T-helper 2 cell treated with Interferon-gamma antibody and Interleukin-4, amounts not matched to agents 5 μg/mL and 100 μg/mL, for 36 hours (primary cell): ENCODE results near the gene GRM1.

Experiments used
- DNase-seq: peaks from one replicate; pipeline ENCODE4 v3.0.0; 2021; ENCODE audit warnings: low spot score
- H3K27ac Mint-ChIP-seq: one replicate; pipeline ENCODE4 v1.8.0; 2021; ENCODE audit warnings: mild to moderate bottlenecking, mixed read lengths
- H3K27me3 Mint-ChIP-seq: one replicate; pipeline ENCODE4 v1.8.0; 2021; ENCODE audit warnings: low read depth, mixed read lengths
- H3K36me3 Mint-ChIP-seq: one replicate; pipeline ENCODE4 v1.8.0; 2021; ENCODE audit warnings: low read depth, mixed read lengths
- H3K4me1 Mint-ChIP-seq: one replicate; pipeline ENCODE4 v1.8.0; 2021; ENCODE audit warnings: low read depth, mixed read lengths
- H3K4me3 Mint-ChIP-seq: one replicate; pipeline ENCODE4 v1.8.0; 2022; ENCODE audit warnings: mild to moderate bottlenecking, moderate library complexity, mixed read lengths
- H3K9me3 Mint-ChIP-seq: one replicate; pipeline ENCODE4 v1.8.0; 2021; ENCODE audit warnings: mixed read lengths

Gene GRM1

DNA sequence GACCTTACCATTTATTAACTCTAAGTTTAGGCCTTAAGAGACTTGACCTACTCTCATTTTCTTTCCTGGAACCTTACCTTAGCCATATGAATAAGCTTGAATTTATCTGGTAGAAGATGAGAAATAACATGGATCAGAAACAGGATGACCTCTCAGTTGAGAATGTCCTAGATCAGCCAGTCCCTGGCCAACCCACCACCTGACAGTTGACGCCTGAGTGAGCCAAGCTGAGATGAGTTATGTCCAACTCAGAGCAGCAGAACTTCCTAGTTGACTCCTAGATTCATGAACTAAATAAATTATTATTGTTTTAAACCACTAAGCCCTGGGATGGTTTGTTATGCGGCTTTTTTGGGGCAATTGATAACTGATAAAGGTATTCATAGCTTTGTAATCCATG lies 281.8 kb downstream of the GRM1 start:
- no peak overlapping the region for H3K27ac Mint-ChIP-seq
- H3K4me1 Mint-ChIP-seq, result no peaks in the 10 kb centered on the region
- no peaks in the 10 kb centered on the region for H3K36me3 Mint-ChIP-seq
- no peaks in the 10 kb centered on the region for H3K27me3 Mint-ChIP-seq
- DNase-seq, result no peak
- no peak overlapping the region for H3K4me3 Mint-ChIP-seq
- H3K9me3 Mint-ChIP-seq, result no peaks in the 10 kb centered on the region

DNA sequence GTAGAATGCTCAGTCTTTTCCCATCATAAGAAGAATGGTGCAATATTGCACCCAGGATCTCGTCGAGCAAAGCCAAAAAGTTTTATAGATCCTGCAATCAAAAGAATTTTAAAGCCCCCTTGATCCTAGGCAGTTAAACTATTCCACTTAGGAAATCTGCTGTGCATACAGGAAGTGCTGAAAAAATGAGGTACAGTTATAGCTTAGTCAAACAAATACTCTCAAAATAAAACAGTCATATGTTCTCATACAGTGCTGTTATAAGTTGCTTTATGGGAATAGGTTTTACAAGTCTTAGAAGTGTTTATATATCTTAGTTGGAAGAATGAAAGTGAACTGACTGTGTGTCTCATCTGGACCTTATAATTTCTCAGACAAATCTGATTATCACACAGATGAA lies 282.2 kb downstream of the GRM1 start:
- Mint-ChIP-seq H3K27ac (no peak overlapping the region), H3K9me3 (no peaks in the 10 kb centered on the region), H3K36me3 (no peaks in the 10 kb centered on the region), H3K4me1 (no peaks in the 10 kb centered on the region), H3K27me3 (no peaks in the 10 kb centered on the region), H3K4me3 (no peak overlapping the region)
- DNase-seq, result no peak

GRCh38 chr6:146312608-146313007 lies 283.7 kb downstream of the GRM1 start:
- Mint-ChIP-seq H3K4me1 (no peaks in the 10 kb centered on the region), H3K9me3 (no peaks in the 10 kb centered on the region), H3K4me3 (no peak overlapping the region), H3K36me3 (no peaks in the 10 kb centered on the region), H3K27ac (no peak overlapping the region), H3K27me3 (no peaks in the 10 kb centered on the region)
- no peak for DNase-seq

GRCh38 chr6:146315381-146316174 lies 286.7 kb downstream of the GRM1 start:
- H3K4me3 Mint-ChIP-seq, result no peak overlapping the region
- no peaks in the 10 kb centered on the region for H3K36me3 Mint-ChIP-seq
- no peaks in the 10 kb centered on the region for H3K4me1 Mint-ChIP-seq
- H3K9me3 Mint-ChIP-seq, result no peaks in the 10 kb centered on the region
- H3K27ac Mint-ChIP-seq, result no peak overlapping the region
- no peaks in the 10 kb centered on the region for H3K27me3 Mint-ChIP-seq
- no peak for DNase-seq

- no peak overlapping the region for H3K27ac Mint-ChIP-seq
- H3K4me1 Mint-ChIP-seq, result no peaks in the 10 kb centered on the region
- no peaks in the 10 kb centered on the region for H3K27me3 Mint-ChIP-seq
- H3K4me3 Mint-ChIP-seq, result no peak overlapping the region
- no peak for DNase-seq
- no peaks in the 10 kb centered on the region for H3K36me3 Mint-ChIP-seq
- H3K9me3 Mint-ChIP-seq, result no peaks in the 10 kb centered on the region
Measured at GRCh38 chr6:146316175-146316495, 287.3 kb downstream of the GRM1 start.

DNA sequence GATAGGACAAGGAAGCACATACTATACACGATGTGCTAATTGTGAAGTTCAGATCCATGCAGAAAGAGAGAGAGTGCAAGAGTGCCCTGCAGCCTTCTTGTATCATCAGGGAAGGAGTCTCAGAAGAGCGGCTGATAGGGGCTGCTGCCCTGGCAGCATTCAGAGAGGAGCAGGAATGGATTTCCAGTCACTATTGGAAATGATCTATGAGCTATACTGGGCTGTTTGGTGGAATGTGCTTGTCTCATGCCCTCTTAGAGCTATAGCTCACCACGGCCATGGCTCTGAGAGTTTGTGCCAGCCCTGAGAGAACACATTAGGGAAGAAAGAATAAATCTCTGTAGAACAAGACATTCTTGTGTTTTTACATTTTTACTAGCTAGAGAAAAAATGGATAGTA lies 302.2 kb downstream of the GRM1 start:
- Mint-ChIP-seq H3K27ac (no peak overlapping the region), H3K4me1 (no peaks in the 10 kb centered on the region), H3K36me3 (no peaks in the 10 kb centered on the region), H3K4me3 (no peak overlapping the region), H3K9me3 (no peaks in the 10 kb centered on the region), H3K27me3 (no peaks in the 10 kb centered on the region)
- no peak for DNase-seq

DNA sequence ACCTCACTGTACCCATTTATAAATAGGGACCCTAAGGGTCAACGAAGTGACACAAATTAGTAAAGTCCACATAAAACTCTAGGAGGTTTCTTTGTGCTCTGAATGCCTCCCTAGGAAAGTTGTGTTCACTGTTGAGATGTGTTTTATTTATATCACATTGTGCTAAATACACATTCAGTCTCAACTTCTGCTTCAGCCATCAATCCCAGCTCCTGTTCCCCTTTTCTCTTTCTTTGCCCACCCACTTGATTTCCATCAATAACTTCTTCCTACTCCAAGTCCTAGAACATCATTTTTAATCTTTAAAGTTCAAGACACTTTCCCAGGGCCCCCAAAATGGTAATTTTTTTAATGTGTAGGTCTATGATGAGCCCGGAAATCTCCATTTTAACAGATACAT lies 306.5 kb downstream of the GRM1 start:
- Mint-ChIP-seq H3K27me3 (no peaks in the 10 kb centered on the region), H3K4me3 (no peak overlapping the region), H3K4me1 (no peaks in the 10 kb centered on the region), H3K9me3 (no peaks in the 10 kb centered on the region), H3K36me3 (no peaks in the 10 kb centered on the region), H3K27ac (no peak overlapping the region)
- no peak for DNase-seq

GRCh38 chr6:146336191-146336590 lies 307.3 kb downstream of the GRM1 start:
- Mint-ChIP-seq H3K4me3 (no peak overlapping the region), H3K4me1 (no peaks in the 10 kb centered on the region), H3K9me3 (no peaks in the 10 kb centered on the region), H3K36me3 (no peaks in the 10 kb centered on the region), H3K27ac (no peak overlapping the region), H3K27me3 (no peaks in the 10 kb centered on the region)
- no peak for DNase-seq

DNA sequence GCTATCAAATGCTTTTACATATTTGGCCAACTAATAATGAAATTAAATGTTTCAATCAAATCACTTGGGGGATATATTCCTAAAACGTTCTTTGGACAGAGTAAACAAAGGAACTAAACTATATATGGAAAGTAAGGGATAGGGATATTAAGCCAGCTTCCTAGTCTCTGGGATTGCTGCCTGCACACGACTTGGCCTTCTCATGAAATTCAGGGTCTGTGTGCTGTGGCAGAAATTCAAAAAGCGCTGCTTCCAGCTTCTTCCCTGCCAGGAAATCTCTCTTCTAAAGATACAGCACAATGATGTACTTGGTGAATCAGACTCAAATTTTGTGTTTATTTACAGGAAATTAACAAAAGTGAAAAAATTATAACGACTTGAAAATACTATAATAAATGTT lies 308.5 kb downstream of the GRM1 start:
- H3K27ac Mint-ChIP-seq, result no peak overlapping the region
- no peak overlapping the region for H3K4me3 Mint-ChIP-seq
- no peaks in the 10 kb centered on the region for H3K9me3 Mint-ChIP-seq
- H3K4me1 Mint-ChIP-seq, result no peaks in the 10 kb centered on the region
- H3K27me3 Mint-ChIP-seq, result no peaks in the 10 kb centered on the region
- H3K36me3 Mint-ChIP-seq, result no peaks in the 10 kb centered on the region
- DNase-seq, result no peak

- H3K4me1 Mint-ChIP-seq, result no peaks in the 10 kb centered on the region
- no peaks in the 10 kb centered on the region for H3K27me3 Mint-ChIP-seq
- no peaks in the 10 kb centered on the region for H3K36me3 Mint-ChIP-seq
- no peaks in the 10 kb centered on the region for H3K9me3 Mint-ChIP-seq
- H3K4me3 Mint-ChIP-seq, result no peak overlapping the region
- H3K27ac Mint-ChIP-seq, result no peak overlapping the region
- DNase-seq, result no peak
Measured at GRCh38 chr6:146339716-146340115, 310.9 kb downstream of the GRM1 start.

GRCh38 chr6:146341493-146342230 lies 312.8 kb downstream of the GRM1 start:
- Mint-ChIP-seq H3K4me1 (no peaks in the 10 kb centered on the region), H3K27me3 (no peaks in the 10 kb centered on the region), H3K27ac (no peak overlapping the region), H3K9me3 (no peaks in the 10 kb centered on the region), H3K4me3 (no peak overlapping the region), H3K36me3 (no peaks in the 10 kb centered on the region)
- no peak for DNase-seq

- Mint-ChIP-seq H3K36me3 (no peaks in the 10 kb centered on the region), H3K4me3 (no peak overlapping the region), H3K9me3 (no peaks in the 10 kb centered on the region), H3K4me1 (no peaks in the 10 kb centered on the region), H3K27ac (no peak overlapping the region), H3K27me3 (no peaks in the 10 kb centered on the region)
- no peak for DNase-seq
Measured at GRCh38 chr6:146345598-146345997, 316.7 kb downstream of the GRM1 start.

GRCh38 chr6:146347090-146347489 lies 318.2 kb downstream of the GRM1 start:
- Mint-ChIP-seq H3K36me3 (no peaks in the 10 kb centered on the region), H3K4me3 (no peak overlapping the region), H3K4me1 (no peaks in the 10 kb centered on the region), H3K9me3 (no peaks in the 10 kb centered on the region), H3K27me3 (no peaks in the 10 kb centered on the region), H3K27ac (no peak overlapping the region)
- DNase-seq, result no peak

GRCh38 chr6:146347690-146348089 lies 318.8 kb downstream of the GRM1 start:
- Mint-ChIP-seq H3K27ac (no peak overlapping the region), H3K27me3 (no peaks in the 10 kb centered on the region), H3K9me3 (no peaks in the 10 kb centered on the region), H3K4me1 (no peaks in the 10 kb centered on the region), H3K36me3 (no peaks in the 10 kb centered on the region), H3K4me3 (no peak overlapping the region)
- DNase-seq, result no peak

DNA sequence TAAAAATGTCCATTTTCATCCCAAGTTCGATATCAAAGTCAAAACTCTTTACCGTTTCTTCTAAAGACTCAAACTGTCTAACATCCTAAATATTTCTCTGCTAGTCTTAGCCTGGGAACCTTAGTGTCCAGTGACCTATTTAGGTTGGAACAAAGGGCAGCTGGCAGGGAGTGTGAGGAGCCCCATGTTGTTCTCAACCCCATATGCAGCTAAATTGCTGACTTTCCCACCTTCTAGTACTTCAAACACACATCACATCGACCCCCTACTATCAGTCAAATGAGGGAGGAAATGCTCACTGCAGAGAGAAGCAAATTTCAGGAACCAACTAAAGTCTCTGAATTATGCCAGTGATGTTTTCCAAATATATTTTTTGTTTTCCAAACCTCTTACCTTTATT lies 322.2 kb downstream of the GRM1 start:
- DNase-seq, result no peak
- no peaks in the 10 kb centered on the region for H3K27me3 Mint-ChIP-seq
- H3K9me3 Mint-ChIP-seq, result no peaks in the 10 kb centered on the region
- no peaks in the 10 kb centered on the region for H3K36me3 Mint-ChIP-seq
- H3K4me1 Mint-ChIP-seq, result no peaks in the 10 kb centered on the region
- H3K27ac Mint-ChIP-seq, result no peak overlapping the region
- H3K4me3 Mint-ChIP-seq, result no peak overlapping the region
